NCI-H187 treated with DMSO at 0.1 percent for 48 hours (cell line): ENCODE results near the gene NOTCH4.

Experiments
- DNase-seq: peaks from one replicate; lab custom pipeline; 2025; lab: John Stamatoyannopoulos, UW

NOTCH4 gene

DNA sequence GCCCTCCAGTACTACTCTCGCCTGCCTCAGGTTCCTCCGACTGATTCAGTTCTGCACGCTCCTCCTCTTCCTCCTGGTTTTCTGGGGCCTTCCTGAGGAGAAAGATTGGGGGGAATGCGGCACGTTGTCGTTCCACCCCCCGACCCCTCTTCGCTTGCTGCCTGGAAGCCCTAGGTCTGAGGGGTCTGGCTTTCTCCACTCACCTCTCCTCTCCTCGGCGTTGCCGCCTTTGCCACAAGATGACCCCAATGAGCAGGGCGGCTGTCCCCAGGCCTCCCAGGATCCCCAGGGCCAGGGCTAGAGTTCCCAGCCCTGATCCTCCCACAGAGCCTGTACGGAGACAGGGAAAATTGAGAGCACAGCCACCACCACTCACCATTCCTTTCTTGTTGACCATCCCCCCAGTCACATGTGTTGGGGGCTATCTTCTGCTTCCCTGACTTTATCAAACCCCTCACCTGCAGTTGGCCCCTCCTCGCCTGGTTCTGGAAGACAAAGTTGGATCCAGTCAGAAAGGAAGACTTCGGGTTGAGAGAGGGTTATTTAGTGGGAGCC, 42.6 kb downstream of the NOTCH4 start:
- no peak for DNase-seq

DNA sequence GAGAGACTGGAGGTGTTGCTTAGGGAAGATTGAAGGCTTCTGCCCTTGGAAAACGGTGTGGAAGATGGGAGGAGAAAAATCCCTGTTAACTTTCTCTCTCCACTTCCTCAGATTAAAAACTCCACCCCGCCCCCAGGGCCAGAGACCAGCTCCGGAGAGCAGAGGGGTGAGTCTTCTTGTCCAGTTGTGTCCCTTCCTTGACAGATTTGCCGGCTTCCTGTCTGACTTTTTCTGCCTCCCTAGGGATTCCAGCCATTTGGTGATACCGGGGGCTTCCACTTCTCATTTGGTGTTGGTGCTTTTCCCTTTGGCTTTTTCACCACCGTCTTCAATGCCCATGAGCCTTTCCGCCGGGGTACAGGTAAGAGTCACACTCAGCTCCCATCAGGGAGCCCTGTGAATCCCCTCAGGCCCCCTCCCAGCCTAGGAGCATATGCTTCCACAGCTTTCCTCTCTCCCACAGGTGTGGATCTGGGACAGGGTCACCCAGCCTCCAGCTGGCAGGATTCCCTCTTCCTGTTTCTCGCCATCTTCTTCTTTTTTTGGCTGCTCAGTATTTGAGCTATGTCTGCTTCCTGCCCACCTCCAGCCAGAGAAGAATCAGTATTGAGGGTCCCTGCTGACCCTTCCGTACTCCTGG, 44.0 kb downstream of the NOTCH4 start:
- DNase-seq = no peak

DNA sequence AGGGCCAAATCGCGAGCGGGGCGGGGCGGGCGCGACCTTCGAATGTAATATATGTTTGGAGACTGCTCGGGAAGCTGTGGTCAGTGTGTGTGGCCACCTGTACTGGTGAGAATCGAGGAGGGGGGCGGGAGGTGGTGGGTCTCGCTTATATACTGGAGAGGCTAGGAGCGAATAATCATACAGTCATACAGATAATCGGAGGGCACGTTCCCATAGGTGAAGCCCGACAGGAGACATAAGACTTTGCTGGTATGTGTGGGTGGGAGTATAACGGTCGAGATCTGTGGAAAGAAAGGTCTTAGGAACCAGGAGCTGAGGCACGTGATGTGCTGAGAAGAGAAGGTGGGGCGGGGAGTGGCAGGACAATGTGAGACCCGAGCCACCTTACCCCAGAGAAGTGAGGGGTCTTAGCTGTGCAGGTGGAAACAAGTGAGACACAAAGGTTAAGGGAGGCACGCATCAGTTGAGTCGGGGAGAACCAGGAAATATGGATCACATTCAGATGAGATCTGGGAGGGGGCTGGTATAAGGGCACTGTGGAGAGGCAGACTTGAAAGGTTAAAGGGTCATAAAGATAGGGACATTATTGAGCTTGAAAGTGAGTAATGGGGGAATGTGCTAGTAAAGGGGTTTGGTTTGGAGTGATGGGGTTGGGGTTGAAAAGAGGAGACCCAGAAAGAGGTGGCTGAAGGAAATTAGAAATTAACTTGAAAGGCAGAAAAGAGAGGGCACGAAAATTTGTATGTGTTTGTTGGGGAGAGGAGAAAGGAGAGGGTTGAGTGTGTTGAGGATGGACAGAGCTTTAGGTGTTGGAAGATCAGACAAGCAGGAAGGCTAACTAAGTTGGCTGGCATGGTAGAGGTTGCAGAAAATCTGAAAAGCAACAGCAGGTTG, 45.1 kb downstream of the NOTCH4 start:
- DNase-seq = no peak

DNA sequence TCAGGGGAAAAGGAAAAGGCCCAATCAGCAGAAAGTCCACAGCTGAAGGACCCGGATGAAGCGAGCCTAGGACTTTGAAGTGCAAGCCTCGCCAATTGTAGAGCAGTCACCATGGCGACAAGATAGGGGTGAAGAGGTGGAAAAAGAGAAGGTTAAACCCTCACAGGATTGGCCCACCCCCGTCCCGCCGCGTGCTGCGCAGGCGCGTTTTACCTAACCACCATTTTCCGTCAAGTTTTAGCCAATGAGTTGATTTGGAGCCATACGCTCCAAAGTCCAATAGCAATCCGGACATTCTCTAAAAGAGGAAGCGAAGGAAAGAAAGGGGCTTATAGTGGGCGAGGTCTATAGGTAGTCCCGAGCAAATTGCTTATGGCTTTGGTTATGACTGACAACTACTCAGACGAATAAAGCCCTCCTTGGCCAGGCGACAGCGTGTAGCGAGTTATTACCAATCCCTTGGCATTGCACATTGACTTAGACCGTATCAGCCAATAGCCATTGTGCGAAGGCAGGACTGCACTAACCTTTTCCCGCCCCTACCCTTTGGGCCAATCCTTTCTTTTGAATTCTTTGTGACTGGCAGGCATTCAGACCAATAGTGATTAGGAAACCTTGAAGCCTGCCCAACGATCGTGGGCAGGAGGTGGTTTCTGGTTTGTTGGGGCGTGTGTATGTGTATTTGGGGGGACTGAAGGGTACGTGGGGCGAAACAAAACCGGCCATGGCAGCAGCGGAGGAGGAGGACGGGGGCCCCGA, 45.9 kb downstream of the NOTCH4 start, which contains the start of gene RNF5:
TSS of gene RNF5 (plus strand) at position 618 of the 759 bp plus-strand sequence. CDS start at position 725, 107 bp downstream.
- DNase-seq = peak; percentile 98

DNA sequence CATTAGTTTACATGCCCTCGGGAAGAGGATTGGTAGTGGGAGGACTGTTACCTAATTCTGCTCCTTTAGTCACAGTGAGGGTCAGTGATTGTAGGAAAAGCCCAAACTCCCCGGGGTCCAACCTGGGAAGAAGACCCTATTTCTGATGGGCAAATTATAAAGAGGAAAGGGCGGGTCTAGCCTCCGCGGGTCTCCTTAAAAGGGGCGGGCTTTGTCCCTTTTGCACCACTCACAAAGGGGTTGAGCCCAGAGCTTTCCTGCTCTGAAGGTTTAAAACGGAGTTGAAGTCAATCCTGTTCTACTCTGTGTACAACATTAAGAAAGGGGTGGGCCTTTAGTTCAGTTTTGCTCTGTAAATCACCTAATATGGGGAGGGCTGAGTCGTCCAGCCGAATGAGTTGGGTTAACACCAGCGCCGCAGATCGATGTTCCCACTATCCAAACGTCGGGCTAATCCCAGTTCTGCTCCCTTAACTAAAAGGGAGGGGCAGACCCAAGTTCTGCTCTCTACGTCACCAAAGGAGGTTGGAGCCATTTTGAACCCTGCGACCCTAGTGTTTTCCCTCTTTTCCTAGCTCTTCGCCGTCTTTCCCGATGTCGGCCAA, 46.6 kb downstream of the NOTCH4 start:
- no peak for DNase-seq

DNA sequence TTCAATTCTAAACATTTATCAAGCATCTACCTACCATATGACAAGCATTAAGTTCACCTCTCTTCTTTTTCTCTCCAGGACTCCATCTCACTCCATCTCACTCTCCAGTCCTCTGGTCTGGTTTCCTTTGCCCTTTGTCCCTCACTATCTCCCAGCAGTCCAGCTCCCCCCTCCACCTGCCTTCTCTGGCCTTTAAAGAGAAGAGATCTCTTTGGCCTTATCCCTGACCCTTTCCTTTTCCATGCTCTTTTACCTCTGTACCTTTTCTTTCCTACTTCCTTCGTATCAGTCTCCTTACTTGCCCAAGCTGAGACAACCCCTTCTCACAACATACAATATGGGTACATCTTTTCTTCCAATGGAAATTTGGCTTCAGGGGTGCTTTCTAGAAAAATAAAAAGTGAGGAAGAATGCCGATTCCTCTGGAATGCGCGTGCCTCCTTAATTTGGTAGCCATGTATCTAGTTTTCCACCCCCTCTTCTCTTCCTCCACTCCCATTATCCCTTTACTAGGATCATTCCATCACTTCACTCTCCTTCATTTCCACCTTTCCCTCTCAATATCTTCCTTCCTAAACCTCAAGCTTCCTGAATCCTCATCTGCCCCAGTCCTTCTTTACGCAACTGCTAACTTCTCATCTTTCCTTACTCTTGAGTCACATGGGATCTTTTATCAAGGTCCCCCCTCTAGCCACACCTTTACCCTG, 47.2 kb downstream of the NOTCH4 start:
- DNase-seq = no peak

DNA sequence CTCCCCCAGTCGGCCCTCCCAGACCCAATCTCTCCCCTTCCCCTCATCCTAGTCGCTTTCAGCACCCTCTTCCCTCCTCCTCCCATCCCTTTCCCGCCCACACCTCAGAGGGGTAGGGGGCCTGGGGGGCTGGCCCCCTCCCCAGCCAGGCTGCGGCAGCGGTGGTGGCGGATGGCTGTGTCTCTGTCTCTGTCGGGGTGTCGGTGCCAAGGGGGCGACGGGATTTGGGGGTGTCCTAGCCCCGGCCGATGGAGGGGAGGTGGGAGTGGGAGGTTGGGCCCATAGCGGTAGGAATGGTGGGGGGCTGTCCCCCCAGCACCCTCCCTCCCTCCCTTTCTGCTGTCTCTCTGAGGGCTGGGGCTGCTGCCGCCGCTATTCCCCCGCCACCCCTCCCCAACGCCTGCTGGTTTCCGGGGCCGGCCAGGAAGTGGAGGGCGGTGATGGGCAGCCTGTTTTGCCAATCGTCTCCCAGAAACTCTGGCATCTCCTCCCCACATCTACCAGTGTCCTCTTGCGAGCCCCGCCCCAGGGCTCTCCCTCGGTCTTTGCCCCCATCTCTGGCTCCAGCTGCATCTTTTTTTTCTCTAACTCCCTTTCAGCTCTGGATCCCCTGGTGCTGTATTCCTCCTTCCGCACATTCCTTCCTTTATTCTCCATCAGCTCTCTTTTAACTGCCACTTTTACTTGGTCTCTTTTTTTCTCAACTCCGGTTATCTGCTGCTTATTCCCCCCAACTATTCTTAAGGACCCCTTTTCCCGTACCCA, 48.0 kb downstream of the NOTCH4 start, which contains the start of gene AGPAT1:
TSS of gene AGPAT1 (minus strand) at position 374 of the 765 bp plus-strand sequence. CDS start 4,588 bp downstream, outside the sequence.
- peak; percentile 84 for DNase-seq

DNA sequence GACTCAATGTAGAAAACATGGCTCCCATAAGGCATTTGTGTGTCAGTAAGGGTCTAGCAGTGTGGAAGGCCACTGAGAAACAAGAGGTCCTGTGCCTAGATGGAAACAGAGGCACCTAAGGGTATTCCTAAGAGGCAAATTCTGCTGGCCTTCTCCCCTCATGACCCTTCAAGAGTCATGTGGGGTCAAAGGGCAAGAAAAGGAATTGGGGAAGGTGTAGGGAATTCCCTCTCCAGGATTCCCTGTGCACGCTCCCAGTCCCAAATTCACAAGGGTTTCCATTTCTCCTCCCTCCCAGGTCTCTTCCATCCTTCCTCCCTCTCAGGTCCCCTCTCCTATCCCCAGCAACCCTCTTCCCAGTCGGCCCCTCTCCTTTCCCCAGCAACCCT, 48.6 kb downstream of the NOTCH4 start:
- DNase-seq = no peak

DNA sequence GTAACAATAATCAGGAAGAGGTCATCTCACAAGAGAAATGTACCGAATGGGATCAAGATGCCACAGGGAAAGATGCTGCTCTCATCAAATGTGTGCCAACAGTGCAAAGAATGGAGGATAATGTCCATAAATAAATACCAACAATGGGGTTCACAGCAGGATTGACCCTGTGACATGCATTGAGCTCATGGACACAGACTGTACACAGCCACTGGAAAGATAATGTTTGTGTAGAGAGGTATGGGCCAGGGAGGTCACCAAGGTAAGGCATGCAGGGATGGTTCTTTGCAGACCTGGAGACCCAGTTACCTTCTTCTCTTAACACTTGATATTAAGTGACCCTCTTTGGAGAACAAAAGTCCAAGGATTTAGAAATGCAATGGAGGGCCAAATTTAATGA, 49.5 kb downstream of the NOTCH4 start:
- no peak for DNase-seq

DNA sequence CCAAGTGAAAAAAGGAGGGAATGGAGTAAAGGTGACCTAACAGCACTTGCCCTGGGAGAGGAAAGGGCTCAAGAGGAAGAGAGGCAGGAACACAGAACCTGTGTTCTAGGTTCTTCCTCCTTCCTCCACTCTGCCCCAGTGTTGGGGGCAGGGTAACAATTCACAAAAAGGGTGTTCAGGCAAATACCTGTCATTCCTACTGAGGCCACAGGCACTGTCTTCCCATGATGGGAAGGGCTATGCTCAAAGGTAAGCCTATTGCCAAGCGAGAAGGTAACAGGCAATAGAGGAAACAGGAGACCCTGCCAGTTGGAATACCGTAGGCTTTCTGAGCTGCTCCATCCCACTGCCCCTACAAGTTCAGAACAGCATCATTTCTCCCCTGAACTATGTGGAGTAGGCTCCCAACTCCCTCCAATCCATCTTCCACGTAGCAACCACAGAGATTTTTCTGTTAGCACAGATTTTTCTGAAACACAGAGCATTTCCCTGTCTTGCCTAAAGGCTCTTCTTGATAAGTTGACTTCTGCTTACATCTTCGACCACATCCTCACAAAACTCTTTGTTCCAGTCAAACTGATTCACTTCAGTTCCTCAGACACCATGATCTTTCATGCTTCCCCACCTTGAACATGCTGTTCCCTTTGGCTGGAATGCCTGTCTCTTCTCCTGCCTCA, 50.7 kb downstream of the NOTCH4 start:
- no peak for DNase-seq

DNA sequence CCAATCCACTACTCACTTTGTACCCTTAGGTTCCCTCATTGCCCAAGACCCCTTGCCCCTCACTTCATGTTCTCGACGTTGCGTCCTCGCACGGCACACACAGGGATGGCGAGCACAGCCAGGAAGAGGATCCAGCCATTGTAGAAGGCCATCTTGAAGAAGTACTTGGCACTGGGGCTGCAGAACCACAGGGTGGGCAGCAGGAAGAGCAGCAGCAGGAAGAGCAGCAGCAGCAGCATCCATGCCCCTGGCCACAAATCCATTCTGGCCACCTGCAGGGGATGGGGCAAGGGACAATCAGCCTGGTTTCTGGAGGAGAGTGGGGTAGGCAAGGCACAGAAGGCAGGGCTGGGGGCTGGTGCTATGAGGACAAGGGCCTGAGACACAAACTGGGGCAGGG, 52.6 kb downstream of the NOTCH4 start:
- DNase-seq = no peak

DNA sequence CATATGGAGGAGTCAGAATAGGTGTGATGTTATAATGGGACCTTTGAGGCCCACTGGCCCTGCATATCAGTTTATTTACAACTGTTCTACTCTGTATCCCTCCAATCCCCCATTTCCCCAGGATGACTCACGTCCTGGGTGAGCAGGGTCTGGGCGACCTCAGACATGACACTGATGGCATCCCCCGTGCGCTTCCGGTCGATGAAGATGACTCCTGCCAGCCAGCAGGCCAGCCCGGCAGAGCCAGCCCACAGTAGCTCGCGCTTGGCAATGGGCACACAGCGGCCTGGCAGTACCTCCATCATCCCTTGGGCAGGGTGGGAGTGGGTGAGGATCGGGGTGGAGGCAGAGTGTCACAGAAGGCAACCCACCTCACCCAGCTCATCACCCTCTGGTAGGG, 53.6 kb downstream of the NOTCH4 start:
- no peak for DNase-seq

DNA sequence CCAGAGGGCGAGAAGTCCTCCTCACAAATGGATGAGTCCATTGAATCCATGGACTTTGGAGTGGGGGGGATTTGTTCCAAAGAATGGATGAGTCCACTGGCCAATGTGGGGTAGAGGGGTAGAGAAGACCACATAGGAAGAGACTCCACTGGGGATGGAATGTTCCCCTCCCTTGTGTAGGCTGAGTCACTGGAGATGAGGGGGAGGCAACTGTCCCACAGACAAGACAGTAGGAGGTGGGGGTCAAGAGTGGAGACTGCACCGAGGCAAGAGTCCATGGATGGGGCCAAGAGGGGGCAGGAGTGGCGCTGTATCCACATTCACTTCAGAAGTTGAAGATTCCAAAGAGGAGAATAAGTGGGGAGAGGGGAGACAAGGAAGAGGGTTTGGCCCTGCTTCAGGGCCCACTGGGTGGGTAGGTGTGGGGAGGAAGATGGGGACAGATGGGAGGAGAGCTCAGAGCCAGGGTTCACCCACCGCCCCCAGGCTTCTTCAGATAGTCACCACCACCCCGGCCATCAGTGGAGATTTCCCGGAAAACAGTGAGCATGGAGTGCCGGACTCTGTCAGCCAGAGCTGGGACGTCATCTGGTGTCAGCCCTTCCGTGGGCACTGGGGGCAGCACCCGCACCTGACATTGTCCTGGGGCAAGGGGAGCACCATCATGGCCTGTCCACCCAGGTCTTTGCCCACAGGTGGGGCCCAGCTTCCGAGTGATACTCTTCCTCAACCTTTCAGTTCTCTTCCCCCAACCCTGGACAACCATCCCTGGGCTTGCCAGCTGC, 54.9 kb downstream of the NOTCH4 start:
- no peak for DNase-seq

DNA sequence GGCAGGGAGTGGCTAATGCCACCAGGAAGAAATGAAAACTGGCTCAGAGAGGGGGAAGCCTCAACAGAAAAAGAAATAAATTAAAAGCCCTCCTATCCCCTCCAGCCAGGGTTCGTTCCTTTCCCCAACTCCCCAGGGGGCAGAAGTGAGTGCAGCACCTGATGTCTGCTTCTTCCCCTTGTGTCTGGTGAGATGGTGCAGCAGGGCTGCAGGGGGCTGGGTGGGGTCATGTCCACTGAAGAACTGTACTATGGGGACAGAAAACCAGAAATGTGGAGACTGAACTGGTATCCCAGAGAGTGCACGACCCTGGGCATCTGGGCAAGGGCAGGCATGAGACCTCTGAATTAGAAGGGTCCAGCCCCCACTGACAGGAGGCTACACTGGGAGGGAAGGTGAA, 55.5 kb downstream of the NOTCH4 start:
- no peak for DNase-seq

DNA sequence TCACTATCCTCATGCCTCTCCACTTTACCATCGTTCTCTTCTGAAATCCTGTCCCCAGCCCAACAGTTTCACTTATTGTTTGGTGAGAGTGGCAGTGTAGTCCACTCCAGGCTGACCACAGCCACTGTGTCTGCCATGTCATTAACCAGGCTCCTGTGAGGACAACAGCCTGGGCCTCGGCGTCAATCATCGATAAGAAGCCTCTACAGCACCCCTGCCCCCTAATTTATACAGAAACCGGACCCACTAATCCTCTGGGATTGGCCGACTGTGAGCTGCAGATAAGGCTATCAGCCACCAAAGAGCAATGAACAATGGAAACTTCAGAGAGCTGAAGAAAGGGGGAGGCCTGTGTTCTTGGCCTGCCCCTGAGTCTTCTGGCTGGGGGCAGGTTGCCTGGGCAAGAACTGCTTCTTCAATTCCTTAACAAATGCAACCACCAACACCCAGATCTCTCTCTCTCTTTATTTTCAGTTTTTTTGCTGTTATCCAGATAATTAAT, 56.1 kb downstream of the NOTCH4 start:
- DNase-seq = no peak

DNA sequence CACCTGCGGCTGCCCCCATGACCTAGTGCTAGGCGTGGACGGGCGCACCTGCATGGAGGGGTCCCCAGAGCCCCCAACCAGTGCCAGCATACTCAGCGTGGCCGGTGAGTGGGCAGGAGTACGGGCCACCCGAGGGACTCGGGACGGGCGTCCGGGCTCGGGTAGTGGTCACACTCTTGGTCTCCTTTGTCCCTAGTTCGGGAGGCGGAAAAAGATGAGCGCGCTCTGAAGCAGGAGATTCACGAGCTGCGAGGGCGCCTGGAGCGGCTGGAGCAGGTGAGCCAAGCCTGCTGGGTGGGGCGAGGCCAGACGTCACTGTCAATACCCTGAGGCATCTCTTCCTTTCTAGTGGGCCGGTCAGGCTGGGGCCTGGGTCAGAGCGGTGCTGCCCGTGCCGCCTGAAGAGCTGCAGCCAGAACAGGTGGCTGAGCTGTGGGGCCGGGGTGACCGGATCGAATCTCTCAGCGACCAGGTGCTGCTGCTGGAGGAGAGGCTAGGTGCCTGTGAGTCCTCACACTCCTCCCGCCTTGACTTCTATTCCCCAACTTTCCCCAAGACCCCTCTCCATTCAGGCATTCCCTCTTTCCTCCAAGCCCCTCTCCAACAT, 56.6 kb downstream of the NOTCH4 start:
- DNase-seq = no peak

DNA sequence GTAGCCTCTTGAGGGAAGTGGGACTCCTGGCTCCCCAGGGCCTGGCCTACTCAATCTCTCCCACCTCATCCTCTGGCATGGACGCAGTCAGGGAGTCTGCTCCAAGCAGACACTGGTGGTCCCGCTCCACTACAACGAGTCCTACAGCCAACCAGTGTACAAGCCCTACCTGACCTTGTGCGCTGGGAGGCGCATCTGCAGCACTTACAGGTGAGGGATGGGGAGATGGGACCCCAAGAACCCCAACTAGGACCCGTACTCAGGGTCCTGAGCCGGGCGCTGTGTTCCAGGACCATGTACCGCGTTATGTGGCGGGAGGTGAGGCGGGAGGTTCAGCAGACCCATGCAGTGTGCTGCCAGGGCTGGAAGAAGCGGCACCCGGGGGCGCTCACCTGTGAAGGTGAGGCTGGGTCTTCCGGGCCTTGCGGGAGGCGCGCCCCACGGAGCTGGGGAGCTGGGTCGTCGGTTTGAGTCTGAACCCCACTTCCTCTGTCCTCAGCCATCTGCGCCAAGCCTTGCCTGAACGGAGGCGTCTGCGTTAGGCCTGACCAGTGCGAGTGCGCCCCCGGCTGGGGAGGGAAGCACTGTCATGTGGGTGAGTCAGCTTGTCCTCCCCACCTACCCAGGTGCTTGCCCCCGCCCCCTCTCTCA, 57.3 kb downstream of the NOTCH4 start:
- no peak for DNase-seq

DNA sequence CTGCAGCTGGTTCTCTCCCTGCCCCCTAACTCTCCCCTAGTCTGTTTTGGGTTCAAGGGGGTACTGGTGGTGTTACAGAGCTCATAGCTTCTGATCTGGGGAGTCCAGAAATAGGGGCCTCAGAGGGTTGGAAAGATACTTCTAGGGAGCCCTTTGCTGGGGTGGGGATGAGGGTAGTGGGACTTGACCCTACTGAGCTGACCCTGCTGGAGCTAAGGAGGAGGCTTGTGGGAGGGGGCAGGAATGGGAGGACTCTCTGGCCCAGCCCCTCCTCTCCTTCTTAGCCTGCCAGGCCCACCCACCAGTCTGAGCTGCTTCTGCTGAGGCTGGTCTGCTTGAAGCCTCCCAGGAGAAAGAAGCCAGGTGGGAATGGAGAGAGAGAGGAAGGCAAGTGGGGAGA, 59.6 kb downstream of the NOTCH4 start, which contains the start of gene EGFL8:
TSS of gene EGFL8 (plus strand) at position 301 of the 400 bp plus-strand sequence. CDS start 1,571 bp downstream, outside the sequence.
- DNase-seq = no peak
